Uterus (tissue), 2 donors: ENCODE data around the gene PCGF5.

Experiments
- POLR2A ChIP-seq, 2 donors: fragments of 450-650 bp; IDR thresholded peaks; one replicate each; pipeline ENCODE4 v1.6.1; 2016; ENCODE audit warnings: antibody characterized with exemption in 2 of 2, mild to moderate bottlenecking in 1 of 2, moderate library complexity in 1 of 2
- TF ChIP-seq, protein P1 (sequence below), 4 experiments: fragments of 200-600 bp in 2 of 4; fragments of 450-650 bp in 2 of 4; sonication (generic) in 2 of 4; IDR thresholded peaks; one replicate each; pipeline ENCODE4 v1.5.1; 2016 to 2019; ENCODE audit warnings: antibody characterized with exemption in 4 of 4, mild to moderate bottlenecking in 2 of 4, moderate library complexity in 1 of 4

DNA sequence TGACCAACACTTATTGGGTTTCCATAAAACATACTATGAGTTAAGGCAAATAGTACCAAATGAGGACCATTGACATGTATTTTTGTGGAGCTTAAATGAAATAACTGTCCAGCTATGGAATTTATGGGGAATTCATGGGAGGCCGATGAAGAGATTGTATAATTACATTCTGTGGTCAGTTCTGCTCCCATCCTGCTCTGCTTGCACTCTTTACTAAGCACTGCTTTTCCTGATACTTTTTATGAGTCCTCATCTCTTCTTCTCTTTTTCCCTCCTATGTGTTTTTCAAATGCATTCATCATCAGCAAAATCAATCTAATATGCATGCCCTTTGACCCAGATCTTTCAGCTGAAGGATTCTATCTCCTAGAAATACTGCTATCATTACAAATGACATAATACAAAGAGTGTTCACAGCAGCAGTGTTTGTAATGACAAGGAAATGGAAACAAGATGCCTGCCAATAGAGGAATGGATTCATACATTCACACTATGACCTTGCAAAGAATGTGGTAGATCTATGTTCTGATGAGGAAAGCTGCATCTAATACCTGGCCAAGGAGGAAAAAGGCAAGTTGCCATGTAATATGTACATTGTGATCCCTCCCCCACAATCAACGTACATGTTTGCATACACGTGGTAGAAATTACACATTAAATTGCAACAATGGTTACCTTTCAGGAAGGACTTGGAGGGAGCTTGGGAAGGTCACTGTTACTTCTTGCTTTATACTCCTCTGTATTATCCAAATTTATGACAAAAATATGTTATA is 73.9 kb downstream of the PCGF5 start:
- no peak for TF ChIP-seq POLR2A (IDR thresholded peaks at IDR 0.05)
- TF ChIP-seq, protein P1, sequence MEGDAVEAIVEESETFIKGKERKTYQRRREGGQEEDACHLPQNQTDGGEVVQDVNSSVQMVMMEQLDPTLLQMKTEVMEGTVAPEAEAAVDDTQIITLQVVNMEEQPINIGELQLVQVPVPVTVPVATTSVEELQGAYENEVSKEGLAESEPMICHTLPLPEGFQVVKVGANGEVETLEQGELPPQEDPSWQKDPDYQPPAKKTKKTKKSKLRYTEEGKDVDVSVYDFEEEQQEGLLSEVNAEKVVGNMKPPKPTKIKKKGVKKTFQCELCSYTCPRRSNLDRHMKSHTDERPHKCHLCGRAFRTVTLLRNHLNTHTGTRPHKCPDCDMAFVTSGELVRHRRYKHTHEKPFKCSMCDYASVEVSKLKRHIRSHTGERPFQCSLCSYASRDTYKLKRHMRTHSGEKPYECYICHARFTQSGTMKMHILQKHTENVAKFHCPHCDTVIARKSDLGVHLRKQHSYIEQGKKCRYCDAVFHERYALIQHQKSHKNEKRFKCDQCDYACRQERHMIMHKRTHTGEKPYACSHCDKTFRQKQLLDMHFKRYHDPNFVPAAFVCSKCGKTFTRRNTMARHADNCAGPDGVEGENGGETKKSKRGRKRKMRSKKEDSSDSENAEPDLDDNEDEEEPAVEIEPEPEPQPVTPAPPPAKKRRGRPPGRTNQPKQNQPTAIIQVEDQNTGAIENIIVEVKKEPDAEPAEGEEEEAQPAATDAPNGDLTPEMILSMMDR (IDR thresholded peaks at IDR 0.05) = no peak
